NCI-H82 (cell line): ENCODE data around the gene CLDN24.
A peak's percentile ranks its signal among the peaks of the same experiment; 100 is the strongest.

Source experiments
- DNase-seq: peaks from one replicate; lab custom pipeline; 2025; lab: John Stamatoyannopoulos, UW

The CLDN24 gene

GRCh38 chr4:183322326-183322725 is at the start of gene CLDN24:
Gene CLDN24 (minus strand): TSS chr4:183322426. CDS start chr4:183322426, 0 bp downstream.
- DNase-seq, result no peak

DNA sequence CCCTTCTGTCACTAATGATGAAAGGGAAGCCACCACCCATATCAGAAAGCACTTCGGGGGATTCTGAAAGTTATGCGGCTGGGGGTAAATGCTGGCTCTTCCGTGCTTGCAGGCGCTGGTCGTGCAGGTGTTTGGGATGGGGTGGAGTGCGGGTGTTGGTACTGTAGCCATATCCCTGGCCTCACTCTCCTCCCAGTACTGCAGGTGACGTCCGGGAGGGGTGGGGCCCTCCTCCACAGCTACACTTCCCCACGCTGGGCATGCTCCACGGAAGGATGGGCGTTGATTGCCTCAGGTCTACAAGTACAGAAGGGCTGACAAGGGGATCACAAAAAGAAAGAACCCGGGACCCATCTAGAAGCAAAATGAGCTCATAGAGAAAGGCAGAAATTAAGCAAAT is 48.6 kb upstream of the CLDN24 start:
- no peak for DNase-seq

- DNase-seq, result no peak
Measured at GRCh38 chr4:183369073-183369472, 46.8 kb upstream of the CLDN24 start.

DNA sequence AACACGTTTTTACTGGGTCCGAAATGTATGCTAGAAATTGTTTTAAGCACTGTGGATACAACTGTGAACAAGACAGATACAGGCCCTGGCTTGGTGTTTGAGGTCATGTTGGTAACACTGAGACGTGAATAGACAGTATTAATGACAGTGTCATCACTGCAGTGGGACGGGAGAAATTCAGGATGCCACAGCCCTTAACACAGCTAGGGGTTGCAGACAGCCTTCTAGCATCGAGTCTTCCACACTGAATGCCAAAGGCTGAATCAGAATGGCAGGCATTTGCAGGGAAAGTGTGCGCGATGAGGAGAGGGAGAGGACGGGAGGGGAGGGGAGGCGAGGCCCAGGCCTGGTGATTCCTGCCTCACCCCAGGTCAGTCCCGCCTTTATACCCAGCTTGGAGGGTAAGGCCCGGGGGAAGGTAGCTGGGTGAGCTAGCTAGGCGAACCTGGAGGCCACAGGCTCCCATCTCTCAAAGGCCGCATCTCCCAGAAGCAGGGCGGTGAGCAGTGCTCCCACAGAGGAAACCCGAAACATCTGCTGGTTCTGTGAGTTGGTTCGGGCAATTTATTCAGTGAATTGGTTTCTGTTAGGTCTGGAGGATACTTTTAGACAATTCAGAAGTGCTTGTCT is 44.1 kb upstream of the CLDN24 start:
- no peak for DNase-seq

GRCh38 chr4:183364025-183364424 is 41.8 kb upstream of the CLDN24 start:
- DNase-seq, result peak; percentile 83

DNA sequence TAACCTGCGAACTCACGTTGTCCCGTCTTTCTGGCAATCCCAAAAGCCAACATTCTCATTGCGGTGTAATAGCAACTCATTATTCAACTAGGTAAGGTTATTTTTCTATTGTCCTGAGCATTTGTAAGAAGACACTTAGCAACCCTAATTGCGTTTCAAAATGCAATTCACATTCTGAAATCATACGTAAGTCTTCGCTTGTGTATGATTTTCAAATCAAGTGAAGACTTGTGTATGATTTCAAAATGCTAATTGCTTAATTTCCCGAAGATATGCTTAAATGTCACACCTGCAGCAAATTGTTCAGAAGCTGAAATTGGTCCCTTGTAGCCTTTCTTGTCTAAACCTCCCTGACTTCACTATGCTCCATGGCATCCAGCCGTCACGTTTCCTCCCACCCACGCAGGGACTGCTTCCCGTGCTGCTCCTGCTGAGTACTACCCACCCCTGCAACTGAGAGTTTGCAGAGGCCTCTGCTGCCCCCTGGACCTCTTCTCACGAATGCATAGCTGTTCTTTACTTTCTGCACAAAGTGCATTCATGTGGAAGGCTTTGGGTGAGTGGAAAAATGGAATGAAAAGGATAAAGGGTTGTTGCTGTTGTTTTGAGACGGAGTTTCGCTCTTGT is 40.8 kb upstream of the CLDN24 start:
- DNase-seq, result no peak

DNA sequence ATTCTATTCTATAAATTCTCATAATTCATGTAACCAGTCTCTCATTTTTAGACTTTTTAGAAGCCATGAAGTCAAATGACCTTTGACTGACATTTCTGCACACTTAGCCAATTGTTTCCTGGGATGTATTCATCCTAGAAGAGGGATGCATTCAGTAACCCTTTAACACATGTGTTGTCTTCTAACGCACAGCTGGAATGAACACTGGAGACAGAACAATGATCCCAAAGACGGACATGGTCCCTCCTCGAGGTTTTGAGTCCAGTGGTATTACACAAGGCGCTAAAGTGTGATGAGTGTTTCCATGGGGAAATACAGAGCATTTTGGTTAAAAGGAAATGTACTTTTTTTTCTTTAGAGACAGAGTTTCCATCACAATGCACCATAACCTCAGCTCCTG is 39.8 kb upstream of the CLDN24 start:
- no peak for DNase-seq

DNA sequence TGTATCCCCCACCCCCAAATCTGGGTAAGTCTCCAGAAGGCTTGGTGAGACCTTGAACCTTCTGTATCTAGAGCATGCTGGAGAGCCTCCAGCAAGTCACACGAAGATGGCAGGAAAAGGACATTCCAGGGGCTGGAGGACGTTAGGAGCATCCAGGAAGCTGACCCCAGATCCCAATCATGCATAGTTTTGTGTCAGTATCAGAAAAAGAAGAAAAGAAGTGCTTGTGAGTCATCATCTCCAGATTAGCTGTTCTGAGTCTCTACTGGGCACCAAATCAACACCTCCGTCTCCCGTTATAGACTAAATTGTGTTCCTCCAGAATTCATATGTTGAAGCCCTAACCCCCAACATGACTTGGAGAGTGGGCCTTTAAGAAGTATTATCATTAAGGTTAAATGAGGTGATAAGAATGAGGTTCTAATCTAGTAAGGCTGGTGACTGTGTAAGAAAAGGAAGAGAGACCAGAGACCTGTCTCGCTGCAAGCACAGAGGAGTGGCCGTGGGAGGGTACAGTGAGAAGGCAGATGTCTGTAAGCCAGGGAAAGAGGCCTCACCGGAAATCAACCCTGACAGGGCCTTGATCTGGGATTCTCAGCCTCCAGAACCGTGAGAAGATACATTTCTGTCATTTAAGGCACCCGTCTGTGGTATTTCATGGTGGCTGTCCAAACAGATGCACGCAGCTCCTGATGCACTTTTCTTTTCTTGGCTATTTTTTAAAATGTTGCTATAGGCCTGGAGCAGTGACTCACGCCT is 38.1 kb upstream of the CLDN24 start:
- no peak for DNase-seq

- DNase-seq, result no peak
Measured at GRCh38 chr4:183358215-183358755, 36.1 kb upstream of the CLDN24 start.

DNA sequence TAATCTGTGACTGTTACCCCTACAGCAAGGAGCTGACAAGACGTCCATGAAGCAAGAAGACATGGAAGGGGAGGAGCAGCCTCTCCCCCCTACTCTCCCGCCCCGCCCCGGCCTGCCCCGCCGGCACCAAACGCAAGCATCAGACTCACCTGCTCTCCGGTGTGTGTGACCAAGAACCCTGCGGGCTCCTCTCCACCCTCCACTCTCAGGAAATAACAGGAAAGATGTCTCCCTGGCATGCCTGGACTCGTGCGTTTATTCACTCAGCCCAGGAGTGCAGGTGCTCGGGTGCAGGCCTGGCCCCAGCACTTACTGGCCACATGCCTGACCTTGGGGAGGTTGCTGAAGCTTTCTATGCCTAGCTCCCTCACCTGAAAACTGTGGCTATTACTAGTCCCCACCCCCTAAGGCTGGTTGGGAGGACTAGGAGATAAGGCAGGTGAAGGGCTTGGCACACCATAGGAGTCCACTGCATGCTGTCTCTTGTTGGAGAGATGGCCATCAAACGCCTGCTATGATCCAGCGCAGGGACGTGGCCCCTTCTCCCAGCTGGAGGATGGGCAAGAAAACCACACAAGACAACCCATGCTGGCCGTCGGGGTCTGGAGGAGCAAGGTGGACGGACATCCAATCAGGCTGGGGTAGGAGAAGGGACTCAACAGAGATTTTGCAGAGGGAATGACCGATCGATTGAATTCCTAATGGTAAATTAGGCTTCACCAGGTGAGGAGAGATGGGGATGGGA is 34.9 kb upstream of the CLDN24 start:
- DNase-seq, result no peak

GRCh38 chr4:183356173-183356830 is 34.1 kb upstream of the CLDN24 start:
- no peak for DNase-seq

DNA sequence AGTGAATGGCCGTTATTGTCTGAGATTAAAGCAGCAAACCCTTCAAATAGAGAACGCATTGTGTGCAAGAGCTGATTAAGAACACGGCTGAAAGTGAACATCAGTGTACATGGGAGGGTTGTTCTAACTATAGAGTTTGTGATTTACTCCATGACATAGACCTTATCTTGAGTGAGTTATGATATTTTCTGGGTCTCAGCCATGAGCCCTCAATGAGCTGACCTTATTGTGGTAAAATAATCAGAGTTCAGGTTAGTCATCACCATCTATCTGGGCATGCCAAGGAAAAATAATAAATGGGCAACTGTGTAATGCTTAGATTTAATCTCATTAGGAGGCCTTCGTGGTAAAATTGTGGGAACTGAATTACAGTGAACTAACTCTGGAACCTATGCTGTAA is 33.2 kb upstream of the CLDN24 start:
- no peak for DNase-seq

DNA sequence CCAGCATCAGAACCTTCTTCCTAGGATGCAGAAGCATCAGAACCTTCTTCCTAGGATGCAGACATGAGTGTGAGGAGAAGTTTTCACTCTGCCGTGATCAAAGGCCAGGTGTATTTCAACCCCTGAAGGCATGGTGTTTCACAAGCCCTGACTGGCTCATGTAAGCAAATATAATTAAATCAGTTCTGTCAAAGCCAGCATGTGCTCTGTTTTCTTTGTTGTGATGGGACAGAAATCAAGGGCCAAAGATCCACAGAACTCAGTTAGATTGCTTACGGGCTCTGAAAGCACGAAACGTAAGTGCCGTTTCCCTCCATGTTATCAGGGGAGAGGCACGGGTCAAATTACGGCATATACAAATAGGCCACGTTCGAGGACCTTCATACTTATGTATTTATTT is 32.0 kb upstream of the CLDN24 start:
- no peak for DNase-seq

- DNase-seq, result no peak
Measured at GRCh38 chr4:183353557-183353956, 31.3 kb upstream of the CLDN24 start.

DNA sequence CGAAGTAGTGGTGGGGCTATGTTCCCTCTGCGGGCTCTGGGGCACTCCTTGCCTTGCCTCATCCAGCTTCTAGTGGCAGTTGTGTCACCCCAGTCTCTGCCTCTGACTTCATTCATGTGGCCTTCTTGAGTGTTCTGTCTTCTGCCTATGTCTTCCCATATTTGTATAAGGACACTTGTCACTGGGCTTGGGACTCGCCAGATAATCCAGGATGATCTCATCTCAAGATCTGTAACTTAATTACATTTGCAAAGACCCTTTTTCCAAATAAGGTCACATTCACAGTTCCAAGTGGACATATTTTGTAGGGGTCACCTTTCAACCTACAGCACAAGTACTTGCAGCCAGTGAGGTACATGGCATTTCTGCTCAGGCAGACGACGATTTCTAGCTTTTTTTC is 30.3 kb upstream of the CLDN24 start:
- peak; percentile 57 for DNase-seq

- no peak for DNase-seq
Measured at GRCh38 chr4:183350317-183351071, 28.3 kb upstream of the CLDN24 start.

- DNase-seq, result no peak
Measured at GRCh38 chr4:183349673-183350072, 27.4 kb upstream of the CLDN24 start.

GRCh38 chr4:183348706-183349659 is 26.8 kb upstream of the CLDN24 start:
- no peak for DNase-seq

DNA sequence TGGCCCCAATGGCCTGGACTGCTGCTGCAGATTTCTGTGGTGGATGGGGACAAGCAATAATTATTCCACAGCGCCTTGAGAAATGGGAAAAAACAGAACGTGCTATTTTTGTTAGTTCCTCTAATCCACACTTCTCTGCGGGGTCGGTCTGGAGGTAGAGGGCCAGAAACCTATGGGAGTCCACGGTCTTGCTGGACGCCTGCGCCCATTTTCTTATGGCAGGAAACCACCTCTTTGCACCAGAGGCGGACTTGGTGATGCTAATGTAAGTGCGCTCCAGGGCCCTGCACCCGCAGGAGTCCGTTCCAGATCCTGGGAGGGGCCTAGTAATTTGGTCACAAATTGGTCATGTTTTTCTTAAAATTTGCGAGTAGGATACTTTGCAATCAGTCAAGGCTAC is 25.9 kb upstream of the CLDN24 start:
- no peak for DNase-seq

DNA sequence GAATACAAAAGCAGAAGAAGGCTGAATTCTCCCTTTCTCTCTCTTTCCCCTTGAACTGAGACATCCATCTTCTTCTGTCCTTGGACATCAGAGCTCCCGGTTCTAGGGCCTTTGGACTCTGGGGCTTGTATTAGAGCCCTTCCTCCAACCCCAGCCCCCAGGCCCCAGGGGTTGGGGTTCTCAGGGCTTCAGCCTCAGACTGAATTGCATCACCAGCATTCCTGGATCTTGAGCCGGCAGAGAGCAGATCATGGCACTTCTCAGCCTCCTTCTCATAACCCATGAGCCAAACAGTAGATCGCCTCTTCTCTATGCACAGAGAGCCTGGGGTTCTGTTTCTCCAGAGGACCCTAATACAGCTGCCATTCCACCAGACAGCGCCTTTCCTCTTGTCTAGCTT is 25.3 kb upstream of the CLDN24 start:
- DNase-seq, result no peak
